Natural killer cell treated with Interleukin-12 subunit alpha and Interleukin-12 subunit beta and Interleukin-15 and Interleukin-18, amount 100 ng/mL, for 72 hours (primary cell): ENCODE results near the gene PDE6B. TPM values are rescaled to one million over a fixed set of nuclear protein-coding genes. Genes with fewer than 3 reads are reported as not detected.
"Not testable (repeated sequence)": the region's sequence is repeated elsewhere in the genome, so short reads cannot be mapped to it uniquely, and the experiment has no call there.

Source experiments
- ATAC-seq, 2 donors: fragments of 150-1000 bp; cut with Tn5 transposase in 1 of 2; sonication (Bioruptor Pico), chemical (Tn5 transposase) in 1 of 2; 2 replicates each; pipeline ENCODE4 v1.10.0; 2021
- DNase-seq: peaks from one replicate; pipeline ENCODE4 v3.0.0; 2022; ENCODE audit warnings: low spot score
- H3K27ac Mint-ChIP-seq, 2 donors: 1 replicate in 1 of 2; 2 replicates in 1 of 2; pipeline ENCODE4 v1.8.0; 2022; ENCODE audit warnings: mixed read lengths in 2 of 2, mild to moderate bottlenecking in 1 of 2, moderate library complexity in 1 of 2
- H3K27me3 Mint-ChIP-seq, 2 donors: 1 replicate in 1 of 2; 2 replicates in 1 of 2; pipeline ENCODE4 v1.8.0; 2022; ENCODE audit warnings: mixed read lengths in 2 of 2
- H3K36me3 Mint-ChIP-seq: one replicate; pipeline ENCODE4 v1.8.0; 2022; ENCODE audit warnings: mixed read lengths
- H3K4me1 Mint-ChIP-seq, 2 donors: 1 replicate in 1 of 2; 2 replicates in 1 of 2; pipeline ENCODE4 v1.8.0; 2022; ENCODE audit warnings: low read depth in 2 of 2, mixed read lengths in 2 of 2, mild to moderate bottlenecking in 1 of 2
- H3K4me3 Mint-ChIP-seq: one replicate; pipeline ENCODE4 v1.8.0; 2022; ENCODE audit warnings: mixed read lengths
- H3K9me3 Mint-ChIP-seq: 2 replicates; pipeline ENCODE4 v1.8.0; 2022; ENCODE audit warnings: mixed read lengths
- total RNA-seq, 2 donors: library from RNA; stranded (reverse); gene quantifications; one replicate each; pipeline ENCODE4 v1.2.3, GENCODE V29; 2022

PDE6B gene
- total RNA-seq, 2 donors from 2014 or later, result 14.1 to 14.8 TPM

DNA sequence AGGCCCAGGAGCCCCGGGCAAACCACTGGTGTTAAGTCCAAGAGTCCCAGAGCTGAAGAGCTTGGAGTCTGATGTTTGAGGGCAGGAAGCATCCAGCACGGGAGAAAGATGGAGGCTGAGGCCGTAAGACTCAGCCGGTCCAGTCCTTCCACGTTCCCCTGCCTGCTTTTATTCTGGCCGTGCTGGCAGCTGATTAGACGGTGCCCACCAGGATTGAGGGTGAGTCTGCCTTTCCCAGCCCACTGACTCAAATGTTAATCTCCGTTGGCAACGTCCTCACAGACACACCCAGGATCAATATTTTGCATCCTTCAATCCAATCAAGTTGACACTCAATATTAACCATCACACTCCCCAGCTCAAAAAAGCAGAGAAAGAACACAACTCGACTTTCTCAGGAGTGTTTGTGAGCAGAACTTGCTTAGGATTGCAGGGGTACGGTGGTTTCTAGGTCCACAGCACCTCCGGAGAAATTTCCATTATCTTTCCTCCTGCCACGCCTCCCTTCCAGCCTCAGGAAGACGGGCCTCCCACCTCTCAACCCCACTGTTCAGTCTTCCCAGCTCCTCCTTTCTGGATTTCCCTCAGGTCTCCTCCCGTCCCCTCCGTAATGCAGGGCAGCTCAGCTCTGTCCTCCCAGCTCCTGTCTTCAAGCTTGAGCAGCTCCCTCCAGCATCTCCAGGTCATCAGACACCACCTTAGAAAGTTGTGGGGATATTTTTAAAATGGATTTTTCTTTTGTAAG is 36.0 kb upstream of the PDE6B start:
- H3K36me3 Mint-ChIP-seq, result peaks cover 9% of the 10 kb centered on the region
- H3K27me3 Mint-ChIP-seq, result peaks cover 18 to 21% of the 10 kb centered on the region in 2 donors
- H3K27ac Mint-ChIP-seq, result no peak overlapping the region
- H3K4me3 Mint-ChIP-seq, result no peak overlapping the region
- no peaks in the 10 kb centered on the region for H3K4me1 Mint-ChIP-seq
- peaks cover 3% of the 10 kb centered on the region for H3K9me3 Mint-ChIP-seq
- ATAC-seq (no peak), DNase-seq (no peak)

DNA sequence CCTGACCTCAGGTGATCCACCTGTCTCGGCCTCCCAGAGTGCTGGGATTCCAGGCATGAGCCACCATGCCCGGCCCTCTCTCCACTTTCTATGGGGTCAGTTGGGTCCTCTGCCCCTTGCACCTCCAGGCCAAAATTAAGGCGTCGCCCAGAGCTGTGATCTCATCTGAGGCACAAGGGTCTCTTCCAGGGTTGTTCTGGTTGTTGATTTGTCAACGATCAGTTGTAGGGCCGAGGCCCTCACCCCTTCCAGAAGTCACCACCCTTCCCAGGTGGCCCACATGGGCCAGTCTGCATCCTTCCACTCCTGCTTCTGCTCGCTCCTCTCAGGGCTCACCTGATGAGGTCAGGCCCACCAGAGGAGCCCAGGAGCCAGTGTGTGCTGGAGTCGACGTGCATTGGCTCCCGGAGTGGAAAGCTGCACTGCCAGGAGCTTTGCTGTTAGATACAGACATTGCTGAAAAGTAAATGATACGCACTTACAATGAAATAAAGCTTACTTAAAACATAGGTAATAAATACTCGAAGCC is 35.0 kb upstream of the PDE6B start:
- H3K9me3 Mint-ChIP-seq, result peaks cover 5% of the 10 kb centered on the region
- H3K27me3 Mint-ChIP-seq, result peaks cover 20 to 23% of the 10 kb centered on the region in 2 donors
- peaks cover 7% of the 10 kb centered on the region for H3K36me3 Mint-ChIP-seq
- no peaks in the 10 kb centered on the region for H3K4me1 Mint-ChIP-seq
- no peak overlapping the region for H3K4me3 Mint-ChIP-seq
- ATAC-seq, result no peak
- H3K27ac Mint-ChIP-seq, result no peak overlapping the region
- no peak for DNase-seq

DNA sequence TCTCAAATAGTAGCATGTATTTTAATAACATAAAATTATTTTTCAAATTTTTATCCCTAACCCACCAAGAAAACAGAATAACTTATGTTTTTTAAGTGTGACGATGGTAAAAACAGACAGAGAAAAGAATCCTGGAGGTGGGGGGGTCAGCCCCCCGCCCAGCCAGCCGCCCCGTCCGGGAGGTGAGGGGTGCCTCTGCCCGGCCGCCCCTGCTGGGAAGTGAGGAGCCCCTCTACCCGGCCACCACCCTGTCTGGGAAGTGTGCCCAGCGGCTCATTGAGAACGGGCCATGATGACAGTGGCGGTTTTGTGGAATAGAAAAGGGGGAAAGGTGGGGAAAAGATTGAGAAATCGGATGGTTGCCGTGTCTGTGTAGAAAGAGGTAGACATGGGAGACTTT is 33.2 kb upstream of the PDE6B start:
- not testable (repeated sequence) for H3K4me1 Mint-ChIP-seq, H3K36me3 Mint-ChIP-seq, DNase-seq, H3K9me3 Mint-ChIP-seq, ATAC-seq, H3K4me3 Mint-ChIP-seq, H3K27ac Mint-ChIP-seq
- peaks cover 20 to 30% of the 10 kb centered on the region in 2 donors for H3K27me3 Mint-ChIP-seq

DNA sequence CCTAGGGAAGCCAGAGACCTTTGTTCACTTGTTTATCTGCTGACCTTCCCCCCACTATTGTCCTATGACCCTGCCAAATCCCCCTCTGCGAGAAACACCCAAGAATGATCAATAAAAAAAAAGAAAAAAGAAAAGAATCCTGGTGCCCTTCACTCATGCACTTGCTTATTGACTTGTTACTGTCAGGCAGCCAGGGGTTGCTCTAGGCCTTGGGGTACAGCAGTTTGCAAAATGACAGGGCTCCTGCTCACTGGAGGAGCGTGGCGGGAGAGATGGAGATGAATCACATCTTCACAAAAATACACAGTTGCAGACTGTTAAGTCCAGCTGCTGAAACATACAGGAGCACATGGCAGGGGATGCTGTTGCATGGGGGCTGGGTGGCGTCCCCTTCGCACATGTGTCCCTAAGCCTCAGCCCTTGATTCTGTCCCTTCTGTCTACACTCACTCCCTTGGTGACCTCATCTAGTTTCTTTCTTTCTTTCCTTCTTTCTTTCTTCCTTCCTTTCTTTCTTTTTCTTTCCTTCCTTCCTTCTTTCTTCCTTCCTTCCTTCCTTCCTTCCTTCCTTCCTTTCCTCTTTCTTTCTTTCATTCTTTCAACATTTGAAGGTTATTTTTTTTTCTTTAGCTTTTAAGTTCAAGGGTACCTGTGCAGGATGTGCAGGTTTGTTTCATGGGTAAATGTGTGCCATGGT is 32.4 kb upstream of the PDE6B start:
- DNase-seq (no peak), ATAC-seq (no peak)
- peaks cover 5% of the 10 kb centered on the region for H3K9me3 Mint-ChIP-seq
- peaks cover 9% of the 10 kb centered on the region for H3K36me3 Mint-ChIP-seq
- no peak overlapping the region for H3K4me3 Mint-ChIP-seq
- H3K4me1 Mint-ChIP-seq, result no peaks in the 10 kb centered on the region
- H3K27me3 Mint-ChIP-seq, result peaks cover 23 to 38% of the 10 kb centered on the region in 2 donors
- H3K27ac Mint-ChIP-seq, result no peak overlapping the region

DNA sequence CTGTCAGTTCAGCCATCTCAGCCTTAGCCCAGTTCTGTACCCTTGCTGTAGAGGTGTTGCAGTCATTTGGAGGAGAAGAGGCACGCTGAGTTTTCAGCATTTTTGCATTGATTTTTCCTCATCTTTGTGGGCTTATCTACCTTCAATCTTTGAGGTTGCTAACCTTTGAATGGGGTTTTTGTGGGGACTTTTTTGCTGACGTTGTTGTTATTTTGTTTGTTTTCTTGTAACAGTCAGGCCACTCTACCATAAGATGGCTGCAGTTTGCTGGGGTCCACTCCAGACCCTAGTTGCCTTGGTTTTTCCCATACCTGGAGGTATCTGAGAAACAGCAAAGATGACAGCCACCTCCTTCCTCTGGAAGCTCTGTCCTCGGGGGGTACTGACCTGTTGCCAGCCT is 26.4 kb upstream of the PDE6B start:
- Mint-ChIP-seq H3K27ac (no peak overlapping the region), H3K9me3 (peaks cover 5% of the 10 kb centered on the region), H3K4me3 (no peak overlapping the region), H3K27me3 (peaks cover 29 to 46% of the 10 kb centered on the region in 2 donors), H3K4me1 (peaks cover 4 to 5% of the 10 kb centered on the region in 2 donors), H3K36me3 (peaks cover 9% of the 10 kb centered on the region)
- ATAC-seq, result no peak
- no peak for DNase-seq

DNA sequence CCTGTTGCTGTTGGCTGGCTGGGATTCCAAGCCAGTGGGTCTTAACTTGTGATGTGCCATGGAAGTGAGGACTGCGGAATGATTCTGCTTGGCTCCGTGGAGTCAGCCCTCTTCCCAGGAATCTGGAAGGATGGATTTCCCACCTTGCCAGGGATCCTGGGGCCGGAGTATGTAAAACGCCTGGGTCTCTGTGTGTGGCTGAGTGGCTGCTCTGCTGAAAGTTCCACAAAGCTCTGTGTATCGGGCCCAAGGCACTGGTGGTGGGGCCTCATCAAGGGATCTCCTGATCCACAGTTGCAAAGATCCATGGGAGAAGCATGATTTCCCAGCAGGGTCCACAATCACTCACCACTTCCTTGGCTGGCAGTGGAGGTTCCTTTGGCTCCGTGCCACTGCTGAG is 25.2 kb upstream of the PDE6B start:
- DNase-seq (no peak), ATAC-seq (no peak)
- no peaks in the 10 kb centered on the region for H3K9me3 Mint-ChIP-seq
- no peak overlapping the region for H3K27ac Mint-ChIP-seq
- peaks cover 7 to 9% of the 10 kb centered on the region in 2 donors for H3K4me1 Mint-ChIP-seq
- peaks cover 27 to 44% of the 10 kb centered on the region in 2 donors for H3K27me3 Mint-ChIP-seq
- H3K4me3 Mint-ChIP-seq, result no peak overlapping the region
- peaks cover 9% of the 10 kb centered on the region for H3K36me3 Mint-ChIP-seq

DNA sequence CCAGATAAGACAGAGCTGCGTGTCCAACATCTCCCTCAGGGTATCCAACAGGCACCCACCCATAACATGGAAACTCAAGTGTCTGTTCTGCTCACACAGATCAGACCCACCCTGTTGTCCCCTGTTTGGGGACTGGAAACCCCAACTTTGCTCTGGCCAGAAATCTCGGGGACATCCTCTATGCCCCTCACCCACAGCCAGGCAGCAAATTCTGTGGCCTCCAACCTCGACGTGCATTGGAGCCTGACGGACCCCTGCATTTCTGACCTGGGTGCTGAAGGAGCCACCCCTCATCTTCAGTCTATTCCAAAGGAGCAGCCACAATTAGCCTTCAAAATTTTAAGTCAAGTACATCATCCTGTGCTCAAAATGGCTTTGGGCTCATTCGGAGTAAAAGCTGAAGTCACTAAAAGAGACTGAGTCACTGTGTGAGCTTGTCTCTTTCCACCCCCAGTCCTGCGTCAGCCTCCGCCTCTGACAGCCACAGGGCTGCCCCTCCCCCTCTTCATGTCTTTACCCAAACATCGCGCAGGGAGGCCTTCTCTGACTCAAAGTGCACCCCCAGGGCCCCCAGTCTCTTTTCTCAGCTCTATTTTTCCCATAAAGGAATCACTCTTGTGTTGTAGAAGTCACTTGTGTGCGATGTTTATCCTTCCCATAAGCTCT is 24.4 kb upstream of the PDE6B start:
- Mint-ChIP-seq H3K27ac (no peak overlapping the region), H3K9me3 (no peaks in the 10 kb centered on the region), H3K4me3 (no peak overlapping the region), H3K36me3 (peaks cover 2% of the 10 kb centered on the region), H3K4me1 (peaks cover 11 to 14% of the 10 kb centered on the region in 2 donors), H3K27me3 (peaks cover 22 to 36% of the 10 kb centered on the region in 2 donors)
- DNase-seq (no peak), ATAC-seq (no peak)

DNA sequence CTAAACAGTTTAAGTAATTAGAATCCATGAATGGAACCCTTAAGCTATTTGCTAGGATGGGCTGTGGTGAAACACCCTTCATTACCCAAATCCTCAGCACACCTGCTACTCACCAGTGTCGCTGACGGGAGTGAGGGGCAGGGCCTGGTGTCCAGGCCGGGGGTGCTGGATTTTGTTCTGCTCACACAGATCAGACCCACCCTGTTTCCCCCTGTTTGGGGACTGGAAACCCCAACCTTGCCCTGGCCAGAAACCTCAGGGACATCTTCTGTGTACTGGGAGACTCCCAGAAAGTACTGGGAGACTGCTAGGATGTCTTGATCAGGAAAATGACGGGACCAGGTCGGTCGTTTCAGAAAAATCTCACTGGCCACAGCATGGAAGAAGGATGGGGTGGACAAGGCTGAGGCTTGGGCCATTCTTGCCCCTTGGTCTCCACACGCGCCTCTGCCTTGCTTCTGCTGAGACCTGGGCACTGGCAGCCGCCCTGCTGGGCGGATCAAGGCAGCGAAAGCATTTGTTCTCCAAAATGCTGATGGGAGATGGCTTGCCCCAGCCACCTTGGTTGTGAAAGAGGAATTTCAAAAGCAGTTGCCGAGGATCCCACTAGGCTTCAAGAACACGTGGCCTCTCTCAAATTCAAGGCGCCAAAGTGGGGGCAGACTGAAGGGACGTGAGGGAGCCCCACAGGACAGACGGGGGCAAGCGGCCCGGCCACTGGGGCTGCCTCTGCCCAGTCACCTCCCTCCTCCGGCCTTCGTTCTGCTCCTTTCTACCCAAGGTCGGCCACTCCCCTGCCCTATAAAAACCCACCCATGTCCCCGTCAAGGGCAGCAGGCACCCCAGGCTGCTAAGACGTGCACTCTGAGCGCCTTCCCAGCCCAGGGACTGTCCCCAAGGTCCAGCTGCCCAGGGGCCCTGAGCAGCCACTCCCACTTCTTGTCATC is 23.5 kb upstream of the PDE6B start:
- H3K27me3 Mint-ChIP-seq, result peaks cover 18 to 27% of the 10 kb centered on the region in 2 donors
- no peak for ATAC-seq
- no peaks in the 10 kb centered on the region for H3K36me3 Mint-ChIP-seq

DNA sequence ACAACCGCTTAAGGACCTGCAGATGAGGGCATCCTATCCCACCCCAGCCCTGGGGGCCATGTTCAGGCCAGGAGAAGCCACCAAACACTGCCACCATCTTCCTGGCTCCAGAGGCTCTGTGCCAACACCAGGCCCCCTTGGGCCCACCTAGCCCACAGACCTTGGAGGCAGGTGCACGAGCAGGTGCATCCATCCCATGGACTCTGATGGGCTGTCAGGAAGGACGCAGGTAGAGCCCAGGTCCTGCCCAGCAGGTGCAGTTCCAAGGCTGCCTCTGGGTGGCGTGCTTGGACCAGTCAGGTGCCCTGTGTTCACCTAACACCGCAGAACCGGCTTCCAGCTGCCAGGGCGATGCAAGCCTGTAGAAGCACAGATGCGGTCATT is 22.8 kb upstream of the PDE6B start:
- peaks cover 11 to 14% of the 10 kb centered on the region in 2 donors for H3K4me1 Mint-ChIP-seq
- H3K36me3 Mint-ChIP-seq, result no peaks in the 10 kb centered on the region
- peaks cover 17 to 20% of the 10 kb centered on the region in 2 donors for H3K27me3 Mint-ChIP-seq
- no peak overlapping the region for H3K4me3 Mint-ChIP-seq
- H3K27ac Mint-ChIP-seq, result no peak overlapping the region
- H3K9me3 Mint-ChIP-seq, result no peaks in the 10 kb centered on the region
- no peak for DNase-seq
- peak; percentile 57 to 76 for ATAC-seq

More for the DNA sequence above, 23.5 kb upstream of the PDE6B start:
- no peak overlapping the region for H3K4me3 Mint-ChIP-seq
- H3K4me1 Mint-ChIP-seq, result peaks cover 11 to 14% of the 10 kb centered on the region in 2 donors
- H3K9me3 Mint-ChIP-seq, result no peaks in the 10 kb centered on the region
- no peak for DNase-seq
- H3K27ac Mint-ChIP-seq, result no peak overlapping the region

DNA sequence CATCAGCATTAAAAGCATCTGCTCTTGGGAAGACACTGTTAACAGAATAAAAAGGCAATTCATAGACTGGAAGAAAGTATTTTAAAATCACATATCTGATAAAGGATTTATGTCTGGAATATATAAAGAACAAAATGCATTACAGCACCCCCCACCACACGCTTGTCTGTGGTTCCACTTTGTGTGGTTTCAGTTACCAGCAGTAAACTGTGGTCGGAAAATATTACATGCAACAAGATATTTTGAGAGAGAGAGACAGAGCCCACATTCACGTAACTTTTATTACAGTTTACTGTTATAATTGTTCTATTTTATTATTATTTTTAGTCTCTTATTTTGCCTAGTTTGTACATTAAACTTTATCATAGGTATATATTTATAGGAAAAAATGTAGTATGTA is 21.2 kb upstream of the PDE6B start:
- no peaks in the 10 kb centered on the region for H3K9me3 Mint-ChIP-seq
- H3K4me3 Mint-ChIP-seq, result peak overlapping the region; percentile 16
- peaks cover 11 to 14% of the 10 kb centered on the region in 2 donors for H3K4me1 Mint-ChIP-seq
- DNase-seq (no peak), ATAC-seq (no peak)
- H3K27ac Mint-ChIP-seq, result peak overlapping the region in 1 of 2 donors; percentile 3
- peaks cover 10 to 11% of the 10 kb centered on the region in 2 donors for H3K27me3 Mint-ChIP-seq
- H3K36me3 Mint-ChIP-seq, result no peaks in the 10 kb centered on the region

DNA sequence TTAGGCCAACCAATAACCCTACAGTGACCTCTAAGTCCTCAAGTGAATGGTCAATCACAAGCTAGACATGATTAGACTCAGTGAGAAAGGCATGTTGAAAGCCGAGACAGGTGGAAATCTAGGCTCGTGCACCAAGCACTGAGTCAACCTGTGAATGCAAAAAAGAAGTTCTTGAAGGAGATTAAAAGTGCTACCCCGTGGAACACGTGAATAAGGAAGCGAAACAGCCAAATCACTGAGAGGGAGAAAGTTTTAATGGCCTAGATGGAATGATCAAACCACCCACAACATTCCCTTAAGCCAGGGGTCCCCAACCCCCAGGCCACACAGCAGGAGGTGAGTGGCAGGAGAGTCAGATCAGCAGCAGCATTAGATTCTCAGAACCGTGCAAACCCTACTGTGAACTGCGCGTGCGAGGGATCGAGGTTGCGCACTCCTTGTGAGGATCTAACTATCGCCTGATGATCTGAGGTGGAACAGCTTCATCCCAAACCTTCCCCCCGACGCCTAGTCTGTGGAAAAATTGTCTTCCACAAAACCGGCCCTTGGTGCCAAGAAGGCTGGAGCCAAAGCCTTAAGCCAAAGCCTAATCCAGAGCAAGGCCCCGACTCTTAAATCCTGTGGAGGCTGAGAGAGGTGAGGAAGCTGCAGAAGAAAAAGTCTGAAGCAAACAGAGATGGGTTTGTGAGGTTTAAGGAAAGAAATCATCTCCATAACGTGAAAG is 19.5 kb upstream of the PDE6B start:
- ATAC-seq (no peak), DNase-seq (no peak)
- H3K4me1 Mint-ChIP-seq, result peaks cover 11 to 14% of the 10 kb centered on the region in 2 donors
- H3K36me3 Mint-ChIP-seq, result peaks cover 5% of the 10 kb centered on the region
- peaks cover 14 to 22% of the 10 kb centered on the region in 2 donors for H3K27me3 Mint-ChIP-seq
- H3K4me3 Mint-ChIP-seq, result no peak overlapping the region
- H3K27ac Mint-ChIP-seq, result no peak overlapping the region
- H3K9me3 Mint-ChIP-seq, result peaks cover 4% of the 10 kb centered on the region

DNA sequence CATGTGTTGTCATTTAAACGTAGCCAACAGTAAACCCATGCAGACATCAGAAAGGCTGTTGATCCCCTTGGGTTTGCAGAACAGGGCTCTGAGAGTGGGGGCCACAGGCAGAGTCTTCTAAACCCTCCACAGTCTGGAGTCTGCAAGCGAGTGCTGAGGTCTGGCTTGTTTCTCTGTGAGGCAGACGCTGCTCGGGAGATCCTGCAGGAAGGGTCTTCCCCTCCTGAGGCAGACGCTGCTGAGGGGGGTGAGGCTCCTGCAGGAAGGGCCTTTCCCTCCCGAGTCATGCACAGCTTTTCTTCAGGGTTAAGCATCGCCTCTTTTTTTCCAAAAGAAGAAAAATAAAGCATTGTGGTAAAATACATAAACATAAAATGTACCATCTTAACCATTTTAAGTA is 17.1 kb upstream of the PDE6B start:
- Mint-ChIP-seq H3K36me3 (peaks cover 5% of the 10 kb centered on the region), H3K9me3 (peaks cover 4% of the 10 kb centered on the region), H3K4me3 (no peak overlapping the region), H3K27me3 (peaks cover 9 to 15% of the 10 kb centered on the region in 2 donors), H3K27ac (no peak overlapping the region), H3K4me1 (peaks cover 11 to 14% of the 10 kb centered on the region in 2 donors)
- ATAC-seq, result no peak
- DNase-seq, result no peak
